HepG2 (cell line): ENCODE measurements around the gene IQGAP2. TPM values are rescaled to one million over a fixed set of nuclear protein-coding genes. Genes with fewer than 3 reads are reported as not detected.

Experiments
- BORCS8-MEF2B ChIP-seq: sonication (generic); formaldehyde crosslinking; IDR thresholded peaks from 2 replicates; pipeline ENCODE4 v1.8.0; 2022; ENCODE audit warnings: mild to moderate bottlenecking, missing genetic modification reagents
- EED ChIP-seq: sonication (generic); formaldehyde crosslinking; IDR thresholded peaks from 2 replicates; pipeline ENCODE4 v1.5.0; 2020; ENCODE audit warnings: mild to moderate bottlenecking, missing genetic modification reagents
- FLYWCH1 ChIP-seq: sonication (generic); formaldehyde crosslinking; IDR thresholded peaks from 2 replicates; pipeline ENCODE4 v1.8.1; 2023; ENCODE audit warnings: mild to moderate bottlenecking, missing genetic modification reagents
- KDM4B ChIP-seq: sonication (generic); formaldehyde crosslinking; IDR thresholded peaks from 2 replicates; pipeline ENCODE4 v1.4.0; 2020; ENCODE audit warnings: missing genetic modification reagents
- KDM5B ChIP-seq: sonication (generic); formaldehyde crosslinking; IDR thresholded peaks from 2 replicates; pipeline ENCODE4 v1.4.0; 2020; ENCODE audit warnings: missing genetic modification reagents, mild to moderate bottlenecking, borderline replicate concordance
- RBM22 ChIP-seq: fragments of 200-400 bp; formaldehyde crosslinking; optimal IDR thresholded peaks from 2 replicates; pipeline ENCODE3; 2017; ENCODE audit warnings: mild to moderate bottlenecking, low read length, moderate library complexity
- RXRA ChIP-seq: sonication (generic); formaldehyde crosslinking; IDR thresholded peaks from 2 replicates; pipeline ENCODE4 v1.5.1; 2020; ENCODE audit warnings: missing genetic modification reagents
- SRSF1 ChIP-seq: fragments of 200-400 bp; formaldehyde crosslinking; optimal IDR thresholded peaks from 2 replicates; pipeline ENCODE3; 2017; ENCODE audit warnings: mild to moderate bottlenecking, low read depth, low read length, moderate library complexity
- TCF12 ChIP-seq, 2 experiments: fragments of 450-650 bp in 1 of 2; sonication (generic) in 1 of 2; formaldehyde crosslinking in 1 of 2; IDR thresholded peaks; 2 replicates each; pipeline versions ENCODE4 v1.6.1 to v1.8.0; 2017 to 2022; ENCODE audit warnings: antibody characterized with exemption in 1 of 2, mild to moderate bottlenecking in 1 of 2, missing genetic modification reagents in 1 of 2, moderate library complexity in 1 of 2
- ZMYM4 ChIP-seq: sonication (generic); formaldehyde crosslinking; IDR thresholded peaks from 2 replicates; pipeline ENCODE4 v1.8.1; 2023; ENCODE audit warnings: mild to moderate bottlenecking, missing genetic modification reagents
- ZNF333 ChIP-seq: sonication (generic); formaldehyde crosslinking; IDR thresholded peaks from 2 replicates; pipeline ENCODE4 v1.4.0; 2020; ENCODE audit warnings: mild to moderate bottlenecking, missing genetic modification reagents, borderline replicate concordance
- ZNF350 ChIP-seq: sonication (generic); formaldehyde crosslinking; IDR thresholded peaks from 2 replicates; pipeline ENCODE4 v1.4.0; 2020; ENCODE audit warnings: mild to moderate bottlenecking, low read depth, missing genetic modification reagents, borderline replicate concordance
- ZNF674 ChIP-seq: sonication (generic); formaldehyde crosslinking; IDR thresholded peaks from 2 replicates; pipeline ENCODE4 v1.5.0; 2020; ENCODE audit warnings: low read depth, mild to moderate bottlenecking, missing genetic modification reagents
- ZNF773 ChIP-seq: sonication (generic); formaldehyde crosslinking; IDR thresholded peaks from 2 replicates; pipeline ENCODE4 v1.4.0; 2020; ENCODE audit warnings: missing genetic modification reagents, borderline replicate concordance
- ZNF788 ChIP-seq: sonication (generic); formaldehyde crosslinking; IDR thresholded peaks from 2 replicates; pipeline ENCODE4 v1.5.0; 2020; ENCODE audit warnings: mild to moderate bottlenecking, missing genetic modification reagents, borderline replicate concordance
- polyA plus RNA-seq, 8 experiments: library from polyadenylated mRNA; depleted of rRNA in 3 of 8; stranded (reverse) in 7 of 8; unstranded in 1 of 8; fragments of >200 nt; fragmentation: Illumina TruSeq in 4 of 8; extraction: Trizol in 4 of 8; gene quantifications; 2 replicates each; pipeline versions ENCODE4 v1.2.1 to v1.2.3, GENCODE V29; 2011 to 2016; ENCODE audit warnings: low read depth in 4 of 8, missing spikeins in 1 of 8, mixed read lengths in 1 of 8; ENCODE audit not compliant: insufficient read depth in 1 of 8
- total RNA-seq, 5 experiments: library from RNA; depleted of rRNA; stranded (reverse); fragments of >200 nt; fragmentation: Illumina TruSeq; extraction: Trizol; gene quantifications; 2 replicates each; pipeline ENCODE4 v1.2.3, GENCODE V29; 2016; ENCODE audit warnings: low read depth in 1 of 5
- TF ChIP-seq, protein P1 (sequence below): sonication (generic); formaldehyde crosslinking; IDR thresholded peaks from 2 replicates; pipeline ENCODE4 v1.5.0; 2020; ENCODE audit warnings: mild to moderate bottlenecking, missing genetic modification reagents
- TF ChIP-seq, protein P2 (sequence below): sonication (generic); formaldehyde crosslinking; IDR thresholded peaks from 2 replicates; pipeline ENCODE4 v1.4.0; 2020; ENCODE audit warnings: missing genetic modification reagents
- TF ChIP-seq, protein P3 (sequence below): sonication (generic); formaldehyde crosslinking; IDR thresholded peaks from 2 replicates; pipeline ENCODE4 v1.4.0; 2020; ENCODE audit warnings: missing genetic modification reagents, mild to moderate bottlenecking, borderline replicate concordance
- TF ChIP-seq, protein P4 (sequence below): sonication (generic); formaldehyde crosslinking; conservative IDR thresholded peaks from 2 replicates; pipeline ENCODE4 v1.4.0; 2020; ENCODE audit warnings: missing genetic modification reagents

Gene IQGAP2
- total and polyA plus RNA-seq, 2 of the 13 experiments (the other 11 are each of a cell fraction or from before 2014, with no cell fraction given): 35.2 to 83.3 TPM

DNA sequence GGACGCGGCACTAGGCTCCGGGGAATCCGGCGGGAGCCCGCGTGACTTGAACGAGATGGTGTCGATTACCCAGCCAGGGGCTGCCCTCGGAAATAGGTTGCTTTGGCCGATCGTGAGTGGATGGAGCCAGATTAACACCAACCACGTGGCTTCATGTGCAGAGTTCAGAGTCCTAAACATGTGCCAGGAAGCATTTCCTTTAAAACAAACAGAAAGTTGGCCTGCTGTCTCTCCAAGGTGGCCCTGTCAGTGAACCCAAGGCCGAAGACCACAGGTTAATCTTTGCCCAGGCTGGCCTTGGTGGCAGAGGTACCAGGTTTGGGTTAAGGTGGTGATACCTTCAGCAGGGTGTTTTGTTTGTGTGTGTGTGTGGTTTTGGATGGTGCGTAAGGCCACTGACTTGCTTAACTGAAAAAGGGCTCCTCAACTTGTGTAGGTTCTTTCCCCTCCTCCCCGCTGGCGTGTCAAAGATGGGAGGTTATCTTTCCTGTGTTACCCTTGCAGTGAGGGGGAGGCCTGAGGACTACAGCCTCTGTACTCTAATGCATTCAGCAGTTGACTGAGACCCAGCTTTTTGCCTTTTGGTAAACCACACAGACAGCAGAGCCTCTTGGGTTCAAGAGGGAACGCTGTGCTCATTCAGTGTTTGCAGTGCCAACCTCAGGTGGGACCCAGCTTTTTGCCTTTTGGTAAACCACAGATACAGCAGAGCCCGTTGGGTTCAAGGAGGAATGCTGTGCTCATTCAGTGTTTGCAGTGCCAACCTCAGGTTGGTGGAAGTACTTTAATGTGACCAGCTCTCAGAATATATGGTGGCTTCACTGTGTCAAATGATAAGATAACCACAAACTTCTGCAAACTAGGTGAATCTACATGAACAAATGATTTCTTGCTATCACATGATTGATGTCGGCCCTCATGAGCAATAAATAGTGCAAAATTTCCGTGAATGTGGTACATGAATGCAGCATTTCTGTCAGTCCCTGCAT, 1.4 kb downstream of the IQGAP2 start (continued):
- TF ChIP-seq, protein P1, sequence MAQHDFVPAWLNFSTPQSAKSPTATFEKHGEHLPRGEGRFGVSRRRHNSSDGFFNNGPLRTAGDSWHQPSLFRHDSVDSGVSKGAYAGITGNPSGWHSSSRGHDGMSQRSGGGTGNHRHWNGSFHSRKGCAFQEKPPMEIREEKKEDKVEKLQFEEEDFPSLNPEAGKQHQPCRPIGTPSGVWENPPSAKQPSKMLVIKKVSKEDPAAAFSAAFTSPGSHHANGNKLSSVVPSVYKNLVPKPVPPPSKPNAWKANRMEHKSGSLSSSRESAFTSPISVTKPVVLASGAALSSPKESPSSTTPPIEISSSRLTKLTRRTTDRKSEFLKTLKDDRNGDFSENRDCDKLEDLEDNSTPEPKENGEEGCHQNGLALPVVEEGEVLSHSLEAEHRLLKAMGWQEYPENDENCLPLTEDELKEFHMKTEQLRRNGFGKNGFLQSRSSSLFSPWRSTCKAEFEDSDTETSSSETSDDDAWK (CRISPR knock-in tag): no peak
- TF ChIP-seq BORCS8-MEF2B (CRISPR knock-in tag): peak; percentile 78
- TF ChIP-seq RBM22: no peak
- peak; percentile 84; the same call in 1 of the 2 replicates for TF ChIP-seq ZNF788 (CRISPR knock-in tag)
- TF ChIP-seq FLYWCH1 (CRISPR knock-in tag): no peak
- TF ChIP-seq, protein P2, sequence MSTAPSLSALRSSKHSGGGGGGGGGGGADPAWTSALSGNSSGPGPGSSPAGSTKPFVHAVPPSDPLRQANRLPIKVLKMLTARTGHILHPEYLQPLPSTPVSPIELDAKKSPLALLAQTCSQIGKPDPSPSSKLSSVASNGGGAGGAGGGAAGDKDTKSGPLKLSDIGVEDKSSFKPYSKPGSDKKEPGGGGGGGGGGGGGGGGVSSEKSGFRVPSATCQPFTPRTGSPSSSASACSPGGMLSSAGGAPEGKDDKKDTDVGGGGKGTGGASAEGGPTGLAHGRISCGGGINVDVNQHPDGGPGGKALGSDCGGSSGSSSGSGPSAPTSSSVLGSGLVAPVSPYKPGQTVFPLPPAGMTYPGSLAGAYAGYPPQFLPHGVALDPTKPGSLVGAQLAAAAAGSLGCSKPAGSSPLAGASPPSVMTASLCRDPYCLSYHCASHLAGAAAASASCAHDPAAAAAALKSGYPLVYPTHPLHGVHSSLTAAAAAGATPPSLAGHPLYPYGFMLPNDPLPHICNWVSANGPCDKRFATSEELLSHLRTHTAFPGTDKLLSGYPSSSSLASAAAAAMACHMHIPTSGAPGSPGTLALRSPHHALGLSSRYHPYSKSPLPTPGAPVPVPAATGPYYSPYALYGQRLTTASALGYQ (CRISPR knock-in tag): 0 out of 2 replicates have a peak, but pooled peaks have one; percentile 43
- TF ChIP-seq, protein P3, sequence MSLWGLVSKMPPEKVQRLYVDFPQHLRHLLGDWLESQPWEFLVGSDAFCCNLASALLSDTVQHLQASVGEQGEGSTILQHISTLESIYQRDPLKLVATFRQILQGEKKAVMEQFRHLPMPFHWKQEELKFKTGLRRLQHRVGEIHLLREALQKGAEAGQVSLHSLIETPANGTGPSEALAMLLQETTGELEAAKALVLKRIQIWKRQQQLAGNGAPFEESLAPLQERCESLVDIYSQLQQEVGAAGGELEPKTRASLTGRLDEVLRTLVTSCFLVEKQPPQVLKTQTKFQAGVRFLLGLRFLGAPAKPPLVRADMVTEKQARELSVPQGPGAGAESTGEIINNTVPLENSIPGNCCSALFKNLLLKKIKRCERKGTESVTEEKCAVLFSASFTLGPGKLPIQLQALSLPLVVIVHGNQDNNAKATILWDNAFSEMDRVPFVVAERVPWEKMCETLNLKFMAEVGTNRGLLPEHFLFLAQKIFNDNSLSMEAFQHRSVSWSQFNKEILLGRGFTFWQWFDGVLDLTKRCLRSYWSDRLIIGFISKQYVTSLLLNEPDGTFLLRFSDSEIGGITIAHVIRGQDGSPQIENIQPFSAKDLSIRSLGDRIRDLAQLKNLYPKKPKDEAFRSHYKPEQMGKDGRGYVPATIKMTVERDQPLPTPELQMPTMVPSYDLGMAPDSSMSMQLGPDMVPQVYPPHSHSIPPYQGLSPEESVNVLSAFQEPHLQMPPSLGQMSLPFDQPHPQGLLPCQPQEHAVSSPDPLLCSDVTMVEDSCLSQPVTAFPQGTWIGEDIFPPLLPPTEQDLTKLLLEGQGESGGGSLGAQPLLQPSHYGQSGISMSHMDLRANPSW: 0 out of 2 replicates have a peak, but pooled peaks have one; percentile 73
- TF ChIP-seq ZNF350 (CRISPR knock-in tag): peak; percentile 65; the same call in 1 of the 2 replicates
- peak; percentile 89 for TF ChIP-seq RXRA
- TF ChIP-seq EED (CRISPR knock-in tag): no peak; the same call in 1 of the 2 replicates
- TF ChIP-seq KDM5B (CRISPR knock-in tag): peak; percentile 74; the same call in 1 of the 2 replicates
- TF ChIP-seq, protein P4, sequence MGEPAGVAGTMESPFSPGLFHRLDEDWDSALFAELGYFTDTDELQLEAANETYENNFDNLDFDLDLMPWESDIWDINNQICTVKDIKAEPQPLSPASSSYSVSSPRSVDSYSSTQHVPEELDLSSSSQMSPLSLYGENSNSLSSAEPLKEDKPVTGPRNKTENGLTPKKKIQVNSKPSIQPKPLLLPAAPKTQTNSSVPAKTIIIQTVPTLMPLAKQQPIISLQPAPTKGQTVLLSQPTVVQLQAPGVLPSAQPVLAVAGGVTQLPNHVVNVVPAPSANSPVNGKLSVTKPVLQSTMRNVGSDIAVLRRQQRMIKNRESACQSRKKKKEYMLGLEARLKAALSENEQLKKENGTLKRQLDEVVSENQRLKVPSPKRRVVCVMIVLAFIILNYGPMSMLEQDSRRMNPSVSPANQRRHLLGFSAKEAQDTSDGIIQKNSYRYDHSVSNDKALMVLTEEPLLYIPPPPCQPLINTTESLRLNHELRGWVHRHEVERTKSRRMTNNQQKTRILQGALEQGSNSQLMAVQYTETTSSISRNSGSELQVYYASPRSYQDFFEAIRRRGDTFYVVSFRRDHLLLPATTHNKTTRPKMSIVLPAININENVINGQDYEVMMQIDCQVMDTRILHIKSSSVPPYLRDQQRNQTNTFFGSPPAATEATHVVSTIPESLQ: no peak
- no peak for TF ChIP-seq TCF12 (IDR thresholded peaks at IDR 0.05)
- TF ChIP-seq TCF12 (CRISPR knock-in tag; IDR thresholded peaks at IDR 0.05): peak; percentile 86; the same call in 1 of the 2 replicates
- no peak for TF ChIP-seq SRSF1
- TF ChIP-seq ZNF333 (CRISPR knock-in tag): 0 out of 2 replicates have a peak, but pooled peaks have one; percentile 13
- no peak for TF ChIP-seq ZNF674 (CRISPR knock-in tag)
- peak; percentile 97 for TF ChIP-seq ZMYM4 (CRISPR knock-in tag)
- 0 out of 2 replicates have a peak, but pooled peaks have one; percentile 44 for TF ChIP-seq ZNF773 (CRISPR knock-in tag)
- peak; percentile 74; the same call in 1 of the 2 replicates for TF ChIP-seq KDM4B (CRISPR knock-in tag)
